Measurements from ENCODE around the gene ANGPTL4. TPM values are rescaled to one million over a fixed set of nuclear protein-coding genes. Genes with fewer than 3 reads are reported as not detected.

ANGPTL4 gene
- total and polyA plus RNA-seq, 5 experiments from 2014 or later, result 0.23 TPM; not detected in 4

DNA sequence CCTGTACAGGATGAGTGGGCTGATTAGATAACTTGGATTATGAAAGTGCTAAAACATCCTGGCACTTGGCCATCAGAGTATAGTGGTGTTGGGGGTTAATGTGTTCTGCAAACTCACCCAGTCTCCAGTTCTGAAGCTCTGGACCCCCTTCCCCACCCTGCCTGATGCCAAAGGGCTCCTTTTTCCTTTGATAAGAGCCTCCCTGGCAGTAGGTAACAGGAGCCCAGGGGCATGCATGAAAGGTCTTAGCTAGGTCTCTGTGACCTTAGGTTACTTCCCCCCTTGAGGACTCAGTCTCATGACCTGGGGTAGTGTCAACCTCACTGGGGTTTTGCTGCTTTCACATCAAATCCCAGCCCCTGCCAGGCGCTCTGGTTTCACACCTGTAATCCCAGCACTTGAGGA is 40.2 kb upstream of the ANGPTL4 start:
- ATAC-seq (no peak), DNase-seq (no peak)
- no peaks in the 10 kb centered on the region for H3K27me3 Mint-ChIP-seq
- peak overlapping the region in 3 of 10 donors; percentile 12 to 65 (median 14) for H3K4me3 Mint-ChIP-seq
- peak overlapping the region in 7 of 10 donors; percentile 6 to 98 (median 62) for H3K27ac Mint-ChIP-seq
- H3K9me3 Mint-ChIP-seq, result no peaks in the 10 kb centered on the region
- peaks cover 14 to 45% (median 36%) of the 10 kb centered on the region in 4 donors for H3K4me1 Mint-ChIP-seq
- peaks cover 0 to 20% (median 0%) of the 10 kb centered on the region in 3 donors for H3K36me3 Mint-ChIP-seq
- POLR2A ChIA-PET, result interaction anchor here (0.5 to 1.7 kb wide), 3 partner anchors 54 to 380 kb away, joined by 3 read pairs; partner anchors contain the start of gene TIMM44

DNA sequence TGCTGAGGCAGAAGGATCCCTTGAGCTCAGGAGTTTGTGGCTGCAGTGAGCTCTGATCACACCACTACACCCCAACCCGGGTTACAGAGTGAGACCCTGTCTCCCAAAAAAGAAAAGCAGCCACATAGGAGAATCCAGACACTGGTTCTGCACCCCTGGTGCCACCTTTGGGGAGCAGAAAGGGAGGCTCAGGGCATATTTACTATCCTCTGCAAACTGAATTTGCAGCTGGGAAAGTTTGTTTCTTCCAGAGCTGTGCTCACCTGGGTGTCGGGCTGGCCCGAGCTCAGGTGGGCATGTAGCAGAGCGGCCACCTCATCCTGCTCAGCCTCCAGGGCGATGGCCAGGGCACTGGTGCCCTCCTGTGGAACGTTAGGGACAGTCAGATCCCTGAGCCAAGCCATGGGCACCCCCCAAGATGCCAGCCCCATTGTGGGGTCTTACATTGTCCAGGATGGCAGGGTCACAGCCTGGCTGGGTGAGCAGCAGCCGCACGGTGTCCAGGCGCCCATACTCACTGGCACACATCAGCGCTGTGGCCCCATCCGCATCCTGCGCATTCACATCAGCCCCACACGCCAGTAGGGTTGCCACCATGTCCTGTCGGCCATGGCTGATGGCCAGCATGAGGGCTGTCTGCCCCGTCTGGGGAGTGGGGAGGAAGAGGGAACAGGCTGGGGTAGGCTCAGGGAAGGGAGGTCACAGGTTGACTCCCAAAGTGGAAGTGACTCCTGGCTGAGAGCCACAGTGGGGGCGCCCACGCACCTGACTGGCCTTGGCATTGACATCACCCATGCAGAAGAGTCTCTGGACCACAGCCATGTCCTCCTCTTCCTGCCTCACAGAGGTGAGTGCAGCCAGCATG is 39.5 kb upstream of the ANGPTL4 start:
- Mint-ChIP-seq H3K27ac (peak overlapping the region in 7 of 10 donors; percentile 6 to 77 (median 43)), H3K4me1 (peaks cover 14 to 40% (median 35%) of the 10 kb centered on the region in 4 donors), H3K27me3 (no peaks in the 10 kb centered on the region), H3K9me3 (no peaks in the 10 kb centered on the region), H3K4me3 (no peak overlapping the region), H3K36me3 (peaks cover 0 to 20% (median 0%) of the 10 kb centered on the region in 3 donors)
- DNase-seq (no peak), ATAC-seq (no peak)
- POLR2A ChIA-PET, result interaction anchor here (0.5 to 1.7 kb wide), 3 partner anchors 55 to 381 kb away, joined by 3 read pairs; partner anchors contain the start of gene TIMM44

DNA sequence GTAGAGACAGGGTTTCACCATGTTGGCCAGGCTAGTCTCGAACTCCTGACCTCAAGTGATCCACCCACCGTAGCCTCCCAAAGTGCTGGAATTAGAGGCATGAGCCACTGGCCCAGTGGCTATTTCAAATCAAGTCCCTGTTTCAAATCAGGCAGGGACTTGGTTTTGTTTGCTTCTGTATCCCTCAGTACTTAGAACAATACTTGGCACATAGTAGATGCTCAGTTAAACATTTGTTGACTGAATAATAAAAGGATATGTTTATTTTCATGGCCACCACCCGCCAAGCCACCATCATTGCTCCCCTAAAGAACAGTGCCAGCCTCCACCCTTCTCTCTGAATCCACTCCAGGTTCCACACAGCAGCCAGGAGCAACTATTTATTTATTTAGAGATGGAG is 38.5 kb upstream of the ANGPTL4 start:
- Mint-ChIP-seq H3K9me3 (no peaks in the 10 kb centered on the region), H3K4me1 (peaks cover 10 to 31% (median 24%) of the 10 kb centered on the region in 4 donors), H3K27ac (peak overlapping the region in 3 of 10 donors; percentile 34 to 67 (median 43)), H3K4me3 (no peak overlapping the region), H3K27me3 (no peaks in the 10 kb centered on the region), H3K36me3 (peaks cover 0 to 20% (median 2%) of the 10 kb centered on the region in 3 donors)
- DNase-seq, result no peak
- POLR2A ChIA-PET, result interaction anchor here (0.6 kb wide), 1 partner anchor 727 kb away, joined by 3 read pairs; no protein-coding TSS in a partner anchor
- no peak for ATAC-seq

DNA sequence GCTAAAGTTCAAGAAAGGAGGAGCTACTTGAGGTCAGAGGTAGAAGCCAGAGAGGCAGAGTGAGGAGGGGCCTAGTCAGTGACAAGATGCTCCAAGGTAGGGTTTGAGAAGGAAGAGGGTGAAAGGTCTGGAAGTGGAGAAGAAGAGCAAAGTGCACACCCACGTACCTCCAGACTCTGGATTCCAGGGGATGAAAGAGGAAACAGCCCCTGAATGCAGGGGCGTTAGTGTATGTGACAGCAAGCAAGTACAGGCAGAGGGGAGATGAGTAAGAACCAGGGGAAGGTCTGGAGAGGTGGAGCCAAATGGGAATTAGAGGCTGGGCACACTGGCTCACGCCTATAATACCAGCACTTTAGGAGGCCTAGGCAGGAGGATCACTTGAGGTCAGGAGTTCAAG is 34.0 kb upstream of the ANGPTL4 start:
- no peak for ATAC-seq
- H3K36me3 Mint-ChIP-seq, result peaks cover 0 to 3% (median 2%) of the 10 kb centered on the region in 3 donors
- peak overlapping the region in 2 of 10 donors; percentile 8 to 74 for H3K27ac Mint-ChIP-seq
- peaks cover 0 to 4% (median 2%) of the 10 kb centered on the region in 4 donors for H3K4me1 Mint-ChIP-seq
- no peaks in the 10 kb centered on the region for H3K9me3 Mint-ChIP-seq
- POLR2A ChIA-PET, result no interaction called here
- peaks cover 0 to 7% (median 0%) of the 10 kb centered on the region in 5 donors for H3K27me3 Mint-ChIP-seq
- no peak overlapping the region for H3K4me3 Mint-ChIP-seq
- no peak for DNase-seq

DNA sequence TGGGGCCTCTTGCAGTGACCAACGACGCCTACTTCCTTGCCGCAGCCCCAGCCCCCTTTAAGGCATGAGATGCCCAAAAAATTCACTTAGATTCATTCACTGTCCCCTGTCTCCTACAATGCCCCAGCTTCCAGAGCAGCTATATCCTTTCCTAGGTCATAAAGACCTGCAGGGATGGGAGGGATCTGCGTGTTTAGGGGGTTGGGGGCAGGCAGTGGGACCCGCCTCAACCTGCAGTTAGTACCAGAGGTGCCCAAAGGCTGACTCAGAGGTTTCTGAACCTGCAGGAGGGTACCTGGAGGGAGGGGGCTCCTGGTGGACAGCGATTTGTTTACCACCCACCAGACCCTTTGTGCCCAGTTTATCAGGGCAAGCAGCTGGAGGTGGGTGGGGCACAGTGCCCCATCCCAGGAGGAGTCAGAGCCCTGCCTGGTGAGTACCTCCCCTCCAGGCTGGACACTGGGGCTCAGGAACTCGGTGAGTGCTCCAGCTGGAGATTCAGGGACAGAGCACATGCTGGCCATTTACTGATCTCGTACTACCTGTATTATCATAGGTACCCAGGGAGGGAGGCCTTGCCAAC is 32.6 kb upstream of the ANGPTL4 start:
- Mint-ChIP-seq H3K36me3 (peaks cover 0 to 3% (median 2%) of the 10 kb centered on the region in 3 donors), H3K4me3 (no peak overlapping the region), H3K4me1 (peaks cover 0 to 10% (median 3%) of the 10 kb centered on the region in 4 donors), H3K27ac (no peak overlapping the region), H3K9me3 (no peaks in the 10 kb centered on the region), H3K27me3 (peaks cover 0 to 14% (median 7%) of the 10 kb centered on the region in 5 donors)
- DNase-seq, result no peak
- POLR2A ChIA-PET, result interaction anchor here (1.6 kb wide), 1 partner anchor 10 kb away, joined by 12 read pairs; the partner anchor contains the start of genes NDUFA7 and RPS28
- no peak for ATAC-seq

DNA sequence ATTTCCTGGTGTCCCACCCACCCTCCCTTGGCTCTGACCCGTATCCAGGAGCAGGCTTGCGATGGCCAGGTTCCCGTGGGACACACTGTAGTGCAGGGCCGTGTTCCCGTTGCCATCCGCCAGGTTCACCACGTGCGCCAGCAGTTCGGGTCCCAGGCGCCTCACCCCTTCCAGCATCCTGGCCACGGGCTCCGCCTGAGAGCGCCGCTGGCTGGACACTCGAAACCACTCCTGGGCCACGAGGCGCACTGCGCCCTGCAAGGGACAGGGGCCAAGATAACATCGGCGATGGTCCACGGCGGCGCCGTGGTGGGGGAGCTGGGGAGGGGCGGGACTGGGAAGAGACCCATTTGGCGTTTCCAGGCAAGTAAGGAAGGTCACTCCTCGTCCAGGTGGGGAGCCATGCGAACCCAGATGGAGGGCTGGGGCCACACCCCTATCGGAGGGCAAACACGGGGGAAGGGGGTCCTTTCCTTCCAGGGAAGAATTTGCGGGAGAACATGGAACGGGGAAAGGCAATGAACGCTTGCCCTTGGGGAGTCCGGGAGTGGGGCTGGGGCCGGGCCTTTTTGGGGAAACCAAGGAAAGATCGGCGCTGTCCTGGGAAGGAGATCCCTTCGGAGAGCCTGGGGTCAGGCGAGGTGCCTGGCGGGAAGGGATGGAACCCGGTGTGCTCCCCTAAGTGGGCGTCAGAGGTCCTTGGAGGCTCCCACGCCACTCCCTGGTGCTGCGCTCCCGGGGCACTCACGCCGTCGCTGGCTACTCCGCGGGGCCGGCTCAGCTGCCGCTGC is 30.8 kb upstream of the ANGPTL4 start:
- H3K27ac Mint-ChIP-seq, result no peak overlapping the region
- H3K27me3 Mint-ChIP-seq, result peaks cover 6 to 28% (median 12%) of the 10 kb centered on the region in 5 donors
- POLR2A ChIA-PET, result interaction anchor here (0.6 to 1.9 kb wide), 2 partner anchors 11 to 65 kb away, joined by 3 to 11 read pairs; partner anchors contain the start of genes NDUFA7 and RPS28
- H3K9me3 Mint-ChIP-seq, result no peaks in the 10 kb centered on the region
- DNase-seq (peak in 1 of 10 donors; percentile 43), ATAC-seq (no peak)
- H3K4me3 Mint-ChIP-seq, result peak overlapping the region in 5 of 10 donors; percentile 10 to 68 (median 38)
- peaks cover 0 to 10% (median 4%) of the 10 kb centered on the region in 4 donors for H3K4me1 Mint-ChIP-seq
- H3K36me3 Mint-ChIP-seq, result peaks cover 0 to 3% (median 2%) of the 10 kb centered on the region in 3 donors

DNA sequence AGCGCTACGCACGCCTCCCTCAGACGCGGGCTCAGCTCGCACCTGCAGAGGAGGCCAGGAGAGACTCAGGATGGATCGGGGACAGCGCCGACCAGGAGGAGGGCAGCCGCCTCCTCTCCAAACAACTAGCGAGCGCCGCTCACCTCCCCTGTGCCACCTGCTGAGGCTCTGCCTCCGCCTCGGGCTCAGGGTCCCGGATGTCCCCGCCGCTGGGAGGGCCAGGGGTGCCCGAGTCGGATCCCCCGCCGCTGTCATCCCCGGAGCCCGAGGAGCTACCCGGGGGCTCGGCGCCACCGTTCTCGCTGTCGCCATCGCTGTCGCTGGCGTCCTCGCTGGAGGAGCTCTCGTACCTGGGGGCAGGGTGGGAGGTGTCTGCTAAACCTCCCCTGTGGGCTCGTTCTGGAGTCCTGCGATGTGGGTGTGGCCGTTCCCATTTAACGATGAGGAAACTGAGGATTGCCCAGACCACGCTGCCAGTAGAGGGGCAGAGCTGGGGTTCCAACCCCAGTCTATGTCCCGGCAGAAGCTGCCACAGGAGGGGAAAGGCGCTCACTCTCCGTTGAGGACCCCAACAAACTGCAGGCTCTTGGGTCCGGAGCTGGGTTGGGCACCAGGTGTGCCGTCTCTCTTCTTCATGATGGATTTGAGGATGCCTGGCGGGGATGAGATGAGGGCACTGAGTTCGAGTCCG is 30.0 kb upstream of the ANGPTL4 start:
- Mint-ChIP-seq H3K9me3 (no peaks in the 10 kb centered on the region), H3K27me3 (peaks cover 9 to 32% (median 17%) of the 10 kb centered on the region in 5 donors), H3K27ac (no peak overlapping the region), H3K4me3 (peak overlapping the region in 4 of 10 donors; percentile 18 to 56 (median 28)), H3K4me1 (peaks cover 0 to 10% (median 5%) of the 10 kb centered on the region in 4 donors), H3K36me3 (peaks cover 0 to 3% (median 2%) of the 10 kb centered on the region in 3 donors)
- POLR2A ChIA-PET, result interaction anchor here (0.6 to 1.9 kb wide), 2 partner anchors 12 to 66 kb away, joined by 3 to 11 read pairs; partner anchors contain the start of genes NDUFA7 and RPS28
- DNase-seq, result peak in 1 of 10 donors; percentile 14
- ATAC-seq, result peak in 1 of 2 donors; percentile 23

DNA sequence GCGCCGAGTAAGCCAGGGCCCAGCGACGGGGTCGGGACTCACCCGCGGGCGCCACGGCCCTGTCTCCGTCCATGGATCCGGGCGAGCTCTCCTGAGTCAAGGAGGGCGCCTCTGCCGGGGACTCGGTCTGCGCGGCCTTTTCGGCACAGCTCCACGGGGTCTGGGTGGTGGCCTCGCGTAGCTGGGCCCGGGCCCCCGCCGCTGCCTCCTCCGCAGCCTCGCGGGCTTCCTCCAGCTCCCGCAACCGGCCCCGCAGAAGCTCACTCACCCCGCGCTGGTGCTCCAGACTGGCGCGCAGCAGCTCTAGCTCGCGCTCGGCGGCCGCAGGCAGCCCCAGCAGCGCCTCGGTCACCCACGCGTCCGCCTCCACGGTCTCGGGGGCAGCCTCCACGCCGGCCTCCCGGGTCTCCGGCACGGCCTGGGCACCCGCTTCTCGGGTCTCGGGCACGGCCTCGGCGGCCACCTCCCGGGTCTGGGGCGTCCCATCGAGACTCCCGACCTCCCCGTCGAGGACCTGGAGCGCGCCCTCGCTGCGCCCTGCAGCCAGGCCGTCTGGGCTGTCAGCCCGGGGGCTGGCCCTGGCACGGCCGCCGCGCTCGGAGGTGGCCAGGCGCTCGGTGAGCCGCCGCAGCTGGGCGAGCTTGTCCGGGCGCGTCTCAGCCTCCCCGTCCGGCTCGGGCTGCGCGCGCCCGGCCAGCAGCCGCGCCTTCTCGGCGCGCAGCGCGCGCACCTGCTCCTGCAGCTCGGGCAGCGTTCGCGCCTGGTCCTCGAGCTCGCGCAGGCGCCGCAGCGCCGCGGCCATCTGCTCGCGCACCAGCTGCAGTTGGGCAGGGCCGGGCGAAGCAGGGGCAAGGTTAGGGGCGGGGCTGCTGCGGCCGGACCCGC is 29.3 kb upstream of the ANGPTL4 start:
- Mint-ChIP-seq H3K27ac (no peak overlapping the region), H3K27me3 (peaks cover 9 to 34% (median 19%) of the 10 kb centered on the region in 5 donors), H3K4me3 (peak overlapping the region in 3 of 10 donors; percentile 27 to 56 (median 29)), H3K9me3 (no peaks in the 10 kb centered on the region), H3K4me1 (peaks cover 0 to 10% (median 5%) of the 10 kb centered on the region in 4 donors), H3K36me3 (peaks cover 0 to 3% (median under 1%) of the 10 kb centered on the region in 3 donors)
- POLR2A ChIA-PET, result interaction anchor here (0.5 to 1.9 kb wide), 3 partner anchors 13 to 249 kb away, joined by 3 to 11 read pairs (median 5); partner anchors contain the start of genes NDUFA7 and RPS28
- DNase-seq (peak in 1 of 10 donors; percentile 55), ATAC-seq (peak; percentile 41 to 49)

DNA sequence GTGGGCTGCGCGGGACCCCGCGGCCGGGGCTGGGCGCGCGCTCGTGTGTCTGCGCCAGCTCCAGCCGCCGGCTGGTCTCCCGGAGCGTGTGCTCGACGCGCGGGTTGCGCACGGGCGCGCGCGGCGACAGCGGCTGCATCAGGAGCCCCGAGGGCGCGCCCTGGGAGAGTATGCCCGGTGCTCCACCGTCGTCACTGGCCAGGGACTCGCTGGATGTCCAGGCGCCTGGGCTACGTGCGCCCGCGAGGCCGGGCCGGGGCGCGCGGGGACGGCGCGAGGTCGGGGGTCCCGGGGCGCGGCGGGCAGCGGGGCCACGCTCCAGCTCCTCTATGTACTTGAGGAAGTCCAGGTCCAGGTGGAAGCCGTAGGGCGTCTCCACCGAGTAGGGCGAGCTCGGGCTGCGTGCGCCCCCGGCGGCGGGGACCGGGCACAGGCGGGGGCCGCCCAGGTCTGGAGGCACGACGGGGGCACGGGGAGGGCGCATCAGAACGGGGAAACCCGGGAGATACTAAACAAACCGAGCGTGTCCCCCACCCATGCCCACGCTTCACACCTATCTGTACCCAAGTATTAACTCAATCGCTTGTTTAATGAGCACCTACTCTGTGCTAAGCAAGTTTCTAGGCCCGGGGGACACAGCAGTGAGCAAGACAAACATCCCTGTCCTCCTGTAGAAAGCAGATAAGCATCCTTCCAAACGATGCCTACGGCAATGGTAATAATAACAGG is 28.4 kb upstream of the ANGPTL4 start:
- H3K36me3 Mint-ChIP-seq, result peaks cover 0 to 3% (median 0%) of the 10 kb centered on the region in 3 donors
- H3K4me3 Mint-ChIP-seq, result peak overlapping the region in 9 of 10 donors; percentile 50 to 77 (median 66)
- DNase-seq (peak in 2 of 10 donors; percentile 14 to 19), ATAC-seq (peak; percentile 63 to 76)
- POLR2A ChIA-PET, result interaction anchor here (0.5 to 1.9 kb wide), 2 partner anchors 14 to 25 kb away, joined by 3 to 11 read pairs; partner anchors contain the start of genes NDUFA7 and RPS28
- H3K27me3 Mint-ChIP-seq, result peaks cover 9 to 34% (median 19%) of the 10 kb centered on the region in 5 donors
- H3K4me1 Mint-ChIP-seq, result peaks cover 3 to 12% (median 5%) of the 10 kb centered on the region in 4 donors
- H3K9me3 Mint-ChIP-seq, result no peaks in the 10 kb centered on the region
- H3K27ac Mint-ChIP-seq, result no peak overlapping the region

Data from naive thymus-derived CD8-positive, alpha-beta T cell (primary cell).